Esophagus (tissue), 2 donors: Measurements from ENCODE around the gene KLHL8. TPM values are rescaled to one million over a fixed set of nuclear protein-coding genes. Genes with fewer than 3 reads are reported as not detected.

Experiments used
- H3K27ac ChIP-seq, 2 donors: one replicate each; pipeline ENCODE4 v1.5.1; 2013; ENCODE audit warnings: low read depth in 2 of 2, mild to moderate bottlenecking in 2 of 2, inconsistent platforms in 1 of 2, low read length in 1 of 2, moderate library complexity in 1 of 2
- H3K27me3 ChIP-seq, 2 donors: one replicate each; pipeline ENCODE4 v1.6.1; 2013; ENCODE audit warnings: low read length in 2 of 2, control low read depth in 1 of 2, mild to moderate bottlenecking in 1 of 2; ENCODE audit not compliant: insufficient read depth in 2 of 2, control insufficient read depth in 1 of 2
- H3K36me3 ChIP-seq, 2 donors: one replicate each; pipeline ENCODE4 v1.6.1; 2013; ENCODE audit warnings: low read length in 1 of 2; ENCODE audit not compliant: control insufficient read depth in 2 of 2, insufficient read depth in 2 of 2
- H3K4me1 ChIP-seq, 2 donors: one replicate each; pipeline ENCODE4 v1.6.1; 2013; ENCODE audit warnings: low read length in 1 of 2; ENCODE audit not compliant: control insufficient read depth in 2 of 2, insufficient read depth in 2 of 2
- H3K4me3 ChIP-seq, 2 donors: one replicate each; pipeline ENCODE4 v1.5.1; 2013; ENCODE audit warnings: low read length in 2 of 2, mild to moderate bottlenecking in 2 of 2, low read depth in 1 of 2, moderate library complexity in 1 of 2
- H3K9me3 ChIP-seq, 2 donors: one replicate each; pipeline ENCODE4 v1.6.1; 2013; ENCODE audit warnings: mild to moderate bottlenecking in 2 of 2, low read depth in 1 of 2, low read length in 1 of 2, moderate library complexity in 1 of 2; ENCODE audit not compliant: control insufficient read depth in 2 of 2, insufficient read depth in 1 of 2
- WGBS, 2 donors: extraction: QIAGEN DNeasy Blood & Tissue Kit; methylation state at CpG; one replicate each; pipeline ENCODE4 v1.1.7; 2013; 5-methylcytosine and 5-hydroxymethylcytosine counted together
- polyA plus RNA-seq, 2 donors: library from polyadenylated mRNA; stranded (reverse); fragments of 200-250 nt; gene quantifications; one replicate each; pipeline ENCODE4 v1.2.3, GENCODE V29; 2013
- donor health status: healthy with polysubstance abuse.
- donor health status: Bipolar disorder and iron deficiency.

Gene KLHL8
- polyA plus RNA-seq, 2 donors: 1.3 to 2.4 TPM

DNA sequence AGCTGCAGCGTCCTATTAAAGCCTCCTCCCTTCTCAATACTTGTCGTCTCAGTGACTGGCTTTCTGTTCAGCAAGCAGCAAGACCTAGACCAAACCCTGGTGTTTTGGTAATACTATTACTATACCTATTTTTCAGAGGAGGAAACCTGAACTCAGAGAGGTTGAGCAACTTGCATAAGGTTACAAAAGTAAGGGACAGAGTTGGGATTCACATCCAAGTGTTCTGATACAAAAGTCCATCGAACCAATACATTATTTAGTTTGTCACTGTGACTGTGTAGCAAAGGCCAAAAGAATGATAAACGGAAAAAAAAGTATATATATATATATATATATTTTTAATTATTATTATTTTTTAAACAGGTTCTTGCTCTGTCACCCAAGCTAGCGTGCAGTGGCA, 29.9 kb upstream of the KLHL8 start:
- Histone ChIP-seq H3K27ac (no peak overlapping the region), H3K9me3 (no peaks in the 10 kb centered on the region), H3K27me3 (no peaks in the 10 kb centered on the region), H3K4me3 (no peak overlapping the region), H3K36me3 (no peaks in the 10 kb centered on the region), H3K4me1 (no peaks in the 10 kb centered on the region)
- 92 to 94% methylated on average over 5 of the region's 5 CpGs for WGBS, 2 donors

DNA sequence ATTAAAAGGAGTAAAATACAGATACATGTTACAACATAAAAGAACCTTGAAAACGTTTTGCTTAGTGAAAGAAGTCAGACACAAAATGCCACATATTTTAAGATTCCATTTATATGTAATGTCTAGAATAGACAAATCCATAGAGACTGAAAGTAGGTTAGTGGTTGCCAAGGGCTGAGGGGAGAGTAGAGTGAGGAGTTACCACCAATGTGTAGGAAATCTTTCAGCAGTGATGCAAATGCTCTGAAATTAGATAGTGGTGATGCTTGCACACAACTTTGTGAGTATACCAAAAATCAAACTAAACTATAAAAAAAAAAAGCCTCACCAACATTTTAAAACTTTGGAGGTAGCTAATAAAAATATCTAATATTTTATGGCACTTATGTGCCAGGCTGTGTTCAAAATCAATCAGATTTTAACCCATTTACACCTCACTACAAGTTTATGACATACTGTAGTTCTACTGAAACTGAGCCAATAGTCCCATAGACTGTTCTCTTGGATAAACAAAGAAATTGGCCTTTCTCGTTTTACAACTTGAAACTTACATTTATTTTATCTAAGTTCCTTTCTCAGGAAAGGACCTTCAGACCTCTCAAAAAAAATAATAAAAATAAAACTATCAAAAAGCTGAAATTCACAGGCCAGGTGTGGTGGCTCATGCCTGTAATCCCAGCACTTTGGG, 29.1 kb upstream of the KLHL8 start:
- Histone ChIP-seq H3K27ac (no peak overlapping the region), H3K27me3 (no peaks in the 10 kb centered on the region), H3K36me3 (no peaks in the 10 kb centered on the region), H3K4me1 (no peaks in the 10 kb centered on the region), H3K9me3 (no peaks in the 10 kb centered on the region), H3K4me3 (no peak overlapping the region)
- WGBS, 2 donors: 39% methylated on average over 2 of the region's 2 CpGs

GRCh38 chr4:87243426-87244053, 23.1 kb upstream of the KLHL8 start:
- no peaks in the 10 kb centered on the region for H3K9me3 ChIP-seq
- H3K36me3 ChIP-seq: no peaks in the 10 kb centered on the region
- H3K27me3 ChIP-seq: no peaks in the 10 kb centered on the region
- no peaks in the 10 kb centered on the region for H3K4me1 ChIP-seq
- no peak overlapping the region for H3K4me3 ChIP-seq
- WGBS, 2 donors: 93 to 97% methylated on average over 2 of the region's 2 CpGs
- H3K27ac ChIP-seq: no peak overlapping the region

DNA sequence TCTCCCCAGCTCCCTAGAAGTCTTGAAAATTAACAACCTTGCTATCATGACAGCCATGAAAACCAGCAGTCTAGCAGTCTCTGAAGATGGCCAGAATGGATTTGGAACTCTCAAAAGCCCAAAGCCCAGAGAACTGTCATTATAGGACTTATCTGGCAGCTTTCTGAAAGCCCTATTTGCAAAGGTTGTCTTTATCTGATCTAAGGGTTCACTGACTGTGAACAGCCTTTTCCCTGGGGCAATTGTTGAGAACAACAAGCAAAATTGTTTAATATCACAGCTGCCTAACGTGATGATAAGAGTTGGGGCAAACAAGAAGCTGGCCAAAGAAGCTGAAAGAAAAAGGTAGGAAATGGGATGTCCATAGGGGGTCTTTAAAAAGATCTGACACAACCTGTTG, 20.9 kb upstream of the KLHL8 start:
- Histone ChIP-seq H3K4me3 (no peak overlapping the region), H3K27ac (no peak overlapping the region), H3K36me3 (no peaks in the 10 kb centered on the region), H3K27me3 (no peaks in the 10 kb centered on the region), H3K9me3 (no peaks in the 10 kb centered on the region), H3K4me1 (no peaks in the 10 kb centered on the region)
- WGBS, 2 donors: 46 to 50% methylated on average over 1 of the region's 1 CpG

GRCh38 chr4:87240341-87240740, 19.9 kb upstream of the KLHL8 start:
- Histone ChIP-seq H3K27me3 (no peaks in the 10 kb centered on the region), H3K27ac (no peak overlapping the region), H3K4me1 (no peaks in the 10 kb centered on the region), H3K36me3 (no peaks in the 10 kb centered on the region), H3K9me3 (no peaks in the 10 kb centered on the region), H3K4me3 (no peak overlapping the region)
- 27 to 40% methylated on average over 1 of the region's 1 CpG for WGBS, 2 donors

DNA sequence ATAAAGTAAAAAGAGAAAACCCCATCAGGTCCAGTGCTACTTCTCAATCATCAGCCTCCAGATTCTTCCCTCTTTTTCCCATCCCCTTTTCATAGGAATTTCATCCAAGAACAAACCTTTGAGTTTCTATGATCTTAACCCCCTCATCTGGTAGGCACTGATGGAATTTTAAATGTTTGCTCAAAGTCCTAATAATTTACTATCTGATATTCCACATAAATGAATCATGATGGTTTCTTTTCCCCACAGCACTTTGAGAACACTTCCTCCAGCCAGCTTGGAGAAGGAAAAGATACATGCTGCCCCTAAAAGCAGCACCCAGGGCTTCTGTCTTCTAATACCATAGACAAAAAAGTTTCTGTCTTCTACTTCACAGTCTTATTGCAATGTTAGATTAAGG, 19.4 kb upstream of the KLHL8 start:
- Histone ChIP-seq H3K9me3 (no peaks in the 10 kb centered on the region), H3K36me3 (no peaks in the 10 kb centered on the region), H3K27me3 (no peaks in the 10 kb centered on the region), H3K4me1 (no peaks in the 10 kb centered on the region), H3K27ac (no peak overlapping the region), H3K4me3 (no peak overlapping the region)

- no peaks in the 10 kb centered on the region for H3K36me3 ChIP-seq
- H3K27me3 ChIP-seq: no peaks in the 10 kb centered on the region
- H3K27ac ChIP-seq: no peak overlapping the region
- H3K4me1 ChIP-seq: no peaks in the 10 kb centered on the region
- WGBS, 2 donors: 88 to 91% methylated on average over 5 of the region's 5 CpGs
- no peaks in the 10 kb centered on the region for H3K9me3 ChIP-seq
- H3K4me3 ChIP-seq: no peak overlapping the region
Measured at GRCh38 chr4:87239194-87239593, 18.8 kb upstream of the KLHL8 start.

DNA sequence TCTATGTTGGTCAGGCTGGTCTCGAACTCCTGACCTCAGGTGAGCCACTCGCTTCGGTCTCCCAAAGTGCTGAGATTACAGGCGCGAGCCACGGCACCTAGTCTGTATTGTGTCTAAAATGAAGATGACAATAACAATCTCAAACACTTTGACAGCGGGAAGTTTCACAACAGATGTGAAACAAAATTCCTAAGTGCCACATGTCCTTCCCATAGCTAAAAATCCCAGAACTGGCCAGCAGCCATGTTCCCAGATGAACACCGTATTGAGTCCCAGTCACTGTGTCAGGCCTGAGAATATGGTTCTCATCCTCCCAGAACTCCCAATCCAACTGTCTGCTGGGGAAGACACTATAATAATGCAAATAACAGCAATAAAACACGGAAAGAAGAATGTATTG, 16.4 kb upstream of the KLHL8 start:
- Histone ChIP-seq H3K27ac (no peak overlapping the region), H3K27me3 (no peaks in the 10 kb centered on the region), H3K4me1 (no peaks in the 10 kb centered on the region), H3K36me3 (no peaks in the 10 kb centered on the region), H3K4me3 (no peak overlapping the region), H3K9me3 (no peaks in the 10 kb centered on the region)
- WGBS, 2 donors: 85 to 86% methylated on average over 9 of the region's 9 CpGs

DNA sequence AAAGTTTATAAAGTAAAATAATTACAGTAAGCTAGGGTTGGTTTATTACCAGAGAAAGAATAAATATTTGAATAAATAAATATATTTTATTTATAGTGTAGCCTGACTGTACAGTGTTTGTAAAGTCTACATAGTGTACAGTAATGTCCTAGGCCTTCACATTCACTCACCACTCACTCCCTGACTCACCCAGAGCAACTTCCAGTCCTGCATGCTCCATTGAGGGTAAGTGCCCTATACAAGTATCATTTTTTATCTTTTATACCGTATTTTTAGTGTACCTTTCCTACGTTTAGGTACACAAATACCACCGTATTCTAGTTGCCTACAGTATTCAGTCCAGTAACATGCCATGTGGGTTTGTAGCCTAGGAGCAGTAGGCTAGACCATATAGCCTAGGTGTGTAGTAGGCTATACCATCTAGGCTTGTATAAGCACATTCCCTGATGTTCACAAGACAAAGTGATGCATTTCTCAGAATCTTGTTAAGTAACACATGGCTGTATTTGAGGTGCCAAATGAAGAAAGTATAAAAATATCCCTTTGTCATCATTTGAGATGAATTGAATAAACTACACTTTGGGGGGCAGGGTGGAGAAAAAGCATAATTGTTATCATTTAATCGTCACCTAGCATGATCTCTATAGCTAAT, 14.7 kb upstream of the KLHL8 start:
- H3K4me1 ChIP-seq: no peaks in the 10 kb centered on the region
- no peak overlapping the region for H3K27ac ChIP-seq
- no peaks in the 10 kb centered on the region for H3K9me3 ChIP-seq
- H3K36me3 ChIP-seq: no peaks in the 10 kb centered on the region
- H3K27me3 ChIP-seq: no peaks in the 10 kb centered on the region
- WGBS, 2 donors: 48 to 54% methylated on average over 4 of the region's 4 CpGs
- no peak overlapping the region for H3K4me3 ChIP-seq

GRCh38 chr4:87232216-87232615, 11.8 kb upstream of the KLHL8 start:
- WGBS, 2 donors: 56 to 69% methylated on average over 2 of the region's 2 CpGs
- Histone ChIP-seq H3K27ac (no peak overlapping the region), H3K9me3 (no peaks in the 10 kb centered on the region), H3K4me1 (no peaks in the 10 kb centered on the region), H3K4me3 (no peak overlapping the region), H3K36me3 (no peaks in the 10 kb centered on the region), H3K27me3 (no peaks in the 10 kb centered on the region)
